Islet precursor cell (in vitro differentiated cells): ENCODE results near the gene NUP210.
A peak's percentile ranks its signal among the peaks of the same experiment; 100 is the strongest.

ENCODE experiments used
- DNase-seq: peaks from one replicate; pipeline ENCODE4 v3.0.0-alpha.2; 2018

The NUP210 gene

DNA sequence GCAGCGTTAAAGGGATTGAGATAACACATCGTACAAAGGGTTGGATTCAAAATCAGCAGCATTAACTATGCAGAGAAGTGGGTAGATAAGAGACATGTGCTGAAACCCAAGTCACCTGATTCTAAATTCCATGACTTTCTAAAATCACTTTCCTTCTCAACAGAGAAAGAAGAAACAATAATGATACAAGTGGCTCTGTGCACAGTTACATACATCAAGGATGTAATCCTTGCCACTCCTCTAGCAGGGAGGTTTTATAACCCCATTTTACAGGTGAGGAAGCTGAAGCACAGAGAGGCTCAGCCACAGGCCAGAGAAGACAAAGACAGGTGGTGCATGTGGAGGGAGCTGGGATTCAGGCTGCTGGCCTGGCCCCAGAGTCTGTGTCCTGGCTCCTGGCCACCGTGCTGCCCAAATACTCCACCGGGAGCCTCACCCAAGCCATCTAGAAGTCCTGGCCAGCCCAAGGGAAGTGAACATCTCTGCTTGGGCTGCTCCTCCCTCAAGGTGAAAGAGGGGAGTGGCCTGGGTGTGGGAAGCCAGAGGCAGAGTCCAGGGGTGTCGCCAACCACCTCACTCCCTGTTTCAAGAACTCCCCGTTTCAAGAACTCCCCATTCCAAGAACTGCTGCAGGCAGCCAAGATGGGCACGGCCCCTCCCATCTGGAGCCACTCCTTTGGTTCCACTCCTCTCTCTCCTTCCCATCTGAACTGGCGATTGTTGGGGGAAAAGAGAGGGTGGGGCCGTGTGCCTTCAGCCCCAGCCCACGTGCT is 147.1 kb downstream of the NUP210 start:
- DNase-seq: no peak

DNA sequence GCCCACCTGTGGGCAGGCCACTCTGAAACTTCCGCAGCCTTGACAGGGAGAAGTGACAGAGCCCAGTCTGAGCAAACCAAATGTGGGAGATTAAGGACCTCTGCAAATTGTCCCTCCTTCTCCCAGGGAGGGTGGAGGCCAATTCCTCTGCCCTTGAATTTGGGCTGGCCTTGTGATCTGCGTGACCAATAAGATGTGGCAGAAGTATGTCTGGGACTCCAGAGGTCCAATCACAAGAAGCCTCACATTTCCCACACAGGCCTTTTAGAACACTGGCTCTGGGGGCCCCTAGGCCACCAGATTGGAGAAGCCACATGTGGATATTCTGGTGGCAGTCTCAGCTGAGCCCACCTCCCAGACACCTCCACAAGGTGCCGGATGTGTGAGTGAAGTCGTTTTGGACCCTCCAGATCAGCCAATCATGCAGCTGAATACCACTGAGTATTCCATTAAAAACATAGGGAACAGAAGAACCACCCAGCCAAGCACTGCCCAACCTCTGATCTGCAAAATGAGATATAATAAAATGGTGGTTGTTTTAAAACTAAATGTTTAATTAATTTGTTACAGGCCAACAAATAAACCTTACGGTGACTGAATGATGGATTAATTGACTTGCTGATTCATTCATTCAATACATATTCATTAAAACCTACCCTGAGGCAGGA is 150.3 kb downstream of the NUP210 start:
- no peak for DNase-seq

DNA sequence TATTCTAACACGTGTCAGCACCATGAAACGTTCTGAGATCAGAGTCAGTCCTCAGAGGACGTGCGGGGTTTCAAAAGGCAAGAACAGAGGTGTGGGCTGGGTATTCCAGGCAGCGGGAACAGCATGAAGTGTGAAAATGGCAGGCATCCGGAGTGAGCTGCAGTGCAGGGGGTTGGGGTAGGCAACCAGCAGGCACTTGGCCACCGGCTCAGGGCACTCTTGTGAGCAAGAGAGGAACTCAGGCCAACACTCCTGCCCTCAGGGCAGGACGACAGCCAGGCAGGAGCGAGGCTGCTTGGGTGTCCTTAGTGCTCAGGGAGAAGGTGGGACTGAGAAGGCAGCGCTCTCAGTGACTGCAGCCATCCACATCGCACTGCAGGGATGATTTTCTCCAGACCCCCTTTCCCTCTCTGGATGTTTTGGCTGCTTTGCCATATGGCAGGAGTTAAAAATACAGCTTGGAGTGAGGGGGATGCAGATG is 151.1 kb downstream of the NUP210 start:
- peak; percentile 79 for DNase-seq

DNA sequence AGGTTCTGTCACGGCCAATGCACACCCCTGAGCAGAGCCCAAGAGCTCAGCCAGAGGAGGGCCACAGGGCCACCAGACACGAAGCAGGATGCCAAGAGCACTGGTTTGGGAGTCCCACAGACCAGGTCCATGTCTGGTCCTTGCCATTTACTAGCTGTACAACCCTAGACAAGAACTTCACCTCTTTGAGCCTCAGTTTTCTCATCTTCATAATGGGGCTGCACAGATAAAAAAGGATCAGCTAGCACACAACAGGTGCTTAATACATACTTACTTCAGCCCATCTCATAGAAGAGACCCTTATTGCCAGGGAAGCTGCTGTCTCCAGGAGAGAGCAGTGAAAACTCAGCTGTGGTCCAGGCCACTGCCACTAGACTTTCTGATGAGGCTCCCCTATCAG is 152.0 kb downstream of the NUP210 start:
- DNase-seq: no peak

DNA sequence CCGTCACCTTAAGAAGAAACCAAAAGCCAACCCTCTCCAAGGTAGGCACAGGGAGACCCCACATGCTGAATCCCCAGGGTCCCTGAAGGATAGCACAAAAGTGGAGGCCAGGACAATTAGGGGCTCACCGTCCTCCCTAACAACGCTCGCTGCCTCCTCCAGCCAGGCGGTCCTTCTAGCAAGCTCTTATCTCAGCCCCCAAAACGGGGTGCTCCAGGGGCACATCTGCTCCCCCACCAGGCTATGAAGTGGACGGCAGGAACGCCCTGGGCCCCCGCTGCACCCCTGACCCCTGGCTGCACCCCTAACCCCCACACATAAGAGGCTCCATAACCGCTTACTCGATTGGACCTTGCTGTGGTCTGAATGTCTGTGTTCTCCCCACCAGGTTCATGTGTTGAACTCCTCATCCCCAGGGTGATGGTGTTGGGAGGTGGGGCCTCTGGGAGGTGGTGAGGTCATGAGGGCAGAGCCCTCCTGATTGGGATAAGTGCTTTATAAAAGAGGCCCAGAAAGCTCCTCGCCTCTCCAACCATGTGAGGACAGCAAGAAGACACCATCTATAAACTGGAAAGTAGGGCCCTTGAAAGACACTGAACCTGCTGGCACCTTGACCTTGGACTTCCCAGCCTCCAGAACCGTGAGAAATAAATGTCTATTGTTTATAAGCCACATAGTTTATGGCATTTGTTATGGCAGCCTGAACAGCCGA is 153.3 kb downstream of the NUP210 start:
- DNase-seq: no peak
